NCI-H2171 treated with DMSO at 0.1 percent for 48 hours (cell line): ENCODE results near the gene MS4A3.
"Not testable (repeated sequence)": the region's sequence is repeated elsewhere in the genome, so short reads cannot be mapped to it uniquely, and the experiment has no call there.

Experiments
- DNase-seq: peaks from one replicate; lab custom pipeline; 2025; lab: John Stamatoyannopoulos, UW

Gene MS4A3, protein sequence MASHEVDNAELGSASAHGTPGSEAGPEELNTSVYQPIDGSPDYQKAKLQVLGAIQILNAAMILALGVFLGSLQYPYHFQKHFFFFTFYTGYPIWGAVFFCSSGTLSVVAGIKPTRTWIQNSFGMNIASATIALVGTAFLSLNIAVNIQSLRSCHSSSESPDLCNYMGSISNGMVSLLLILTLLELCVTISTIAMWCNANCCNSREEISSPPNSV

DNA sequence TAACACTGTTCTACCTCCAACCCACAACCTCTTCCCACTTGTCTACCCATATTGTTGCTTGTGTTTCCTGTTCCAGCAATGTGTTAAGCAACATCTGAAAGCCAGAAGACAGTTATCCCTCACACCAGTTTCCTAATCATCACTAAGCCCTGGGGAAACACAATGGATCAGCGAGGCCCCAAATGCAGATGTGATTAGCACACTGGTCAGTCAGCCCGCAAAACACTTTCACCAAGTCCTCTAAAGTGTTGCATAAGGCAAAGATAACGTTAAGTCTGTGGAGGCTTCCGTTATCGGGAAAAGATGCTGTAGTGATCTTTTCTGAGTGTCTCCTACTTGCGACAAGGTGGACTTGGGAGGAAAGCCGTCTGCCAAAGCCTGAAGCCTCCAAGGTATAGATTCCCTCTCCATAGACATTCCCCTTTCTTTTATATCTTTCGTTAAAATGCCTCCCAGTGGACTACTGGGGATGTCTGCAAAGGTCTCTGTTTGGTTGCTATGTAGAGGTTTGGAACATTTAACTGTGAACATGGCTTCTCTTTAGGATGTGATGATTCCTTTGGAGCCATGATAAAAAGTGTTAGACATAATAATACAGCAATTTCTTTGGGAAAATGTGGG is at the start of gene MS4A3:
TSS of gene MS4A3 (plus strand) at position 317 of the 621 bp plus-strand sequence. CDS start 4,496 bp downstream, outside the sequence.
- no peak for DNase-seq

DNA sequence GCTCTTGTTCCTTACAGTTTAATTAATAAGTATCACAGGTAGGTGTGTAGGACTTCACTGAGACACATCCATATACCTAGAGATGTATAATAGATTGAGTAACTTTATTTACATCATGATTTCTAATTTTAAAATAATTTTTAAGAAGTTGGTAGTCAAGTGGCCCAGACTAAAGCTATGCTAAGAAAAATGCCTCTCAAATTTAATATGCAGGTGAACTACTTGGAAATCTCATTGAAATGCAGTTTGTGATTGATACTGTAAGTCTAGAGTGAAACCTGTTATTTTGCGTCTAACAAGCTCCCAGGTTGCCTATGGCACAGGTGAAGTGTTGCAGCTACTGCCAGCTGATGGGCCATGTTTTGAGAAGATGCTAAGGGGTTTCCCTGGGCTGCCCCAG is 39.6 kb upstream of the MS4A3 start, which contains the start of gene OOSP4B:
TSS of gene OOSP4B (plus strand) at position 301 of the 400 bp plus-strand sequence.
- no peak for DNase-seq

DNA sequence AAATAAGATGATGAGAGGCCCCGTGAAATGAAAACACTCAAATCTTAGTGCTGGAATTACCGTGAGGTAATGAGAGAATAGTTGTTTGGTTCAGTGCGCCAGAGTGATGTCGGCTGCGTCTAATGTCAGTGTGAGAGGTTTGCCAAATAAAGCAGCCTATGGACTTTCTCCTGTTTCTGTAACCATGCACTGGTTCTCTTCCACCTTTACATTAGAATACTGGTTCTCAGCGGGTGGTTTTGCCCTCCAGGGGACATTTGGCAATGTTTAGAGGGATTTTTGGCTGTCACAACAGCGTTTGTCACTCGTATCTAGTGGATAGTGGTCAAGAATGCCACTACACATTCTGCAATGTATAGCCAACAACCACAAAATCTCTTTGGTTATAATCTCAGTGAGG is 38.4 kb upstream of the MS4A3 start:
- no peak for DNase-seq

DNA sequence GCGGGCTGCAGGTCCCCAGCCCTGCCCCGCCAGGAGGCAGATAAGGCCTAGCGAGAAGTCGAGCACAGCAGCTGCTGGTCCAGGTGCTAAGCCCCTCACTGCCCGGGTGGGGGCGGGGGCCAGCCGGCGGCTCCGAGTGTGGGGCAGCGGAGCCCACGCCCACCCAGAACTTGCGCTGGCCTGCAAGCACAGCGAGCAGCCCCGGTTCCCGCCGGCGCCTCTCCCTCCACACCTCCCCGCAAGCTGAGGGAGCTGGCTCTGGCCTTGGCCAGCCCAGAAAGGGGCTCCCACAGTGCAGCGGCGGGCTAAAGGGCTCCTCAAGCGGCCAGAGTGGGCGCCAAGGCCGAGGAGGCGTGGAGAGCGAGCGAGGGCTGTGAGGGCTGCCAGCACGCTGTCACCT is 36.1 kb upstream of the MS4A3 start:
- not testable (repeated sequence) for DNase-seq

DNA sequence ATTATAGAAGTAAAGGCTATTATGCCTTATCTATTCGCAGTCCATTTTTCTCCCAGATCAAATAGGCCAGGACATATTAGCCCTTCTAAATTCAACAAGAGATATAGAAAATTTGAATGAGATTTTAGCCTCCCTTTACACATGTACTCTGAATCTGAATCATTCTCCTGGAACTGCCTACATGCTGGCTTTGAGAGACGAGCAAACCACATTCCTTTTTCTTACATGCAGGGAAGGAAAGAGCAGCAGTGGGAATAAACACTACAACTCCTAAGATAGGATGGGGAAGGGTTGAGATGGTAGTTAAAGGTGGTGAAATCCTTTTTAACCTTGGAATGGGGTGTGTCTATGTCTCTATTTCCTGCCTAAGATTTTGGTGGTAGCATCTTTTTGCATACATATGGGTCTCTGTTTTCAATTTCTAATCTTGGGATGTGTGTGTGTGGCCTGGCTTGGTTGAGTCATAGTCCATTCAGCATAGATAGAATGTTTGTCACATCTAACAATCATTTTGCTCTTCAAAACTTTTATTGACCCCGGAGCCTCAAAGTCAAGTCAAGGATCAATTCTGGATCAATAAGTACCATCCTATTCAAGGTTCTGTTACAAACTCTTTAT is 27.3 kb upstream of the MS4A3 start:
- no peak for DNase-seq

DNA sequence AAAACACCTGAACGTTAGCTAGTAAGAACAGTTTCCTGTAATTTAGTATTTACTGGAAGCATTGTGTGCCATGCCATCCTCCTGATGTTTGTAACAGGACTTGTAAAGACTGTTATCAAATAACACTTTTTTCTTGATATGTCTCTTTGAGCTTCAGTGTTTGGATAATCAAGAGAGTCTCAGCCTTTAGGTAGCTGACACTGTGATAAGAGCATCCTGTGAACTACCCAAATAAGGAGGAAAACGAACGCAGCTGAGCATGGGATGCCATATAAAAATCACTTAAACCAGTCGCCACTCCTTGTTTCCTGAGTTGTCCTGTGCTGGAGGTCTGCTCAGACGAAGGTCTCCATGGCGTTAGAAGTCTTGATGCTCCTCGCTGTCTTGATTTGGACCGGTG is 16.4 kb upstream of the MS4A3 start, which contains the start of gene OOSP2:
TSS of gene OOSP2 (plus strand) at position 301 of the 400 bp plus-strand sequence. CDS start at position 352, 51 bp downstream.
- DNase-seq: no peak

DNA sequence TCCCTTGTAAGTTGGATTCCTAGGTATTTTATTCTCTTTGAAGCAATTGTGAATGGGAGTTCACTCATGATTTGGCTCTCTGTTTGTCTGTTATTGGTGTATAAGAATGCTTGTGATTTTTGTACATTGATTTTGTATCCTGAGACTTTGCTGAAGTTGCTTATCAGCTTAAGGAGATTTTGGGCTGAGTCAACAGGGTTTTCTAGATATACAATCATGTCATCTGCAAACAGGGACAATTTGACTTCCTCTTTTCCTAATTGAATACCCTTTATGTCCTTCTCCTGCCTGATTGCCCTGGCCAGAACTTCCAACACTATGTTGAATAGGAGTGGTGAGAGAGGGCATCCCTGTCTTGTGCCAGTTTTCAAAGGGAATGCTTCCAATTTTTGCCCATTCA is 6.0 kb upstream of the MS4A3 start:
- not testable (repeated sequence) for DNase-seq

DNA sequence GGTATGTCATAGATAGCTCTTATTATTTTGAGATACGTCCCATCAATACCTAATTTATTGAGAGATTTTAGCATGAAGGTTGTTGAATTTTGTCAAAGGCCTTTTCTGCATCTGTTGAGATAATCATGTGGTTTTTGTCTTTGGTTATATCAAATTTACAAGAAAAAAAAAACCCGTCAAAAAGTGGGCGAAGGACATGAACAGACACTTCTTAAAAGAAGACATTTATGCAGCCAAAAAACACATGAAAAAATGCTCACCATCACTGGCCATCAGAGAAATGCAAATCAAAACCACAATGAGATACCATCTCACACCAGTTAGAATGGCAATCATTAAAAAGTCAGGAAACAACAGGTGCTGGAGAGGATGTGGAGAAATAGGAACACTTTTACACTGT is 5.6 kb upstream of the MS4A3 start:
- DNase-seq: not testable (repeated sequence)

DNA sequence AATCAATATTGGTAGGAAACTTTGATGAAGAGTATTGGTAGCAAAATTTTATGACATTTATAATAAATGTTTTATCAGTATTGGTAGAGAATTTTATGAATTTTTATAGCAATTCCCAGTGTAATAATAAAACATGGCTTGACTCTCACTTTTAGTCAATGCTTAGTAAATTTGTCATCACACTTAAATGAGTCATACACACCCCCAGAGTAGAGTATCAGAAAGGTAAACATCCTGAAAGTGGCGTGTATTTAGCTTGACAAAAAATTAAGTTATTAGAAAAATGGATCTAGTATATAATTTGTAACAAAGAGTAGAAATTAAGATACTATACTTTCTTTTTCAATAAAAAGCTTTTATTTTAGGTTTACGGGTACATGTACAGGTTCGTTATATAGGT is 2.6 kb downstream of the MS4A3 start:
- no peak for DNase-seq

DNA sequence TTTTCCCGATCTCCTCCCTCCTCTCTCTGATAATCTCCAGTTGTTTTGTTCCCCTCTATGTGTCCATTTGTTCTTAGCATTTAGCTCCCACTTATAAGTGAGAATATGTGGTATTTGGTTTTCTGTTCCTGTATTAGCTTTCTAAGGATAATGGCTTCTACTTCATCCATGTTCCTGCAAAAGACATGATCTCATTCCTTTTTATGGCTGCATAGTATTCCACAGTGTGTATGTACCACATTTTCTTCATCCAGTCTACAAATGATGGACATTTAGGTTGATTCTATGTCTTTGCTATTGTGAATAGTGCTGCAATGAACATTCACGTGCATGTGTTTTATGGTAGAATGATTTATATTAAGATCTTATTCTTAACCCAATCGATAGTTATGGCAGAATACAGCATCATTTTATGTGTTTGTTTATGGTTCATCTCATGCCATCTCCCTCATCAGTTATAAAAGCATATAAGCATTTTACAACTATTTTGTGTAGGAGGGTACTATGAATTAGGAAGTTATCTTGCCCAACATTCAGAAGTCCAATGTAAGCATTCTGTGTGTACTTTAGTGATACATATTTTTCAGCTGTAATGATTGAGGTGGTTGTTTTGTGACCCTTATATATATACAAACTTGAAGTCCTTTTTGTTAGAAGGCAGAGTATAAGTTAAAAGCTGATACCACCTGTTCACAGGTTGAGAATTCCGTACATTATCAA is 3.2 kb downstream of the MS4A3 start:
- DNase-seq: no peak

DNA sequence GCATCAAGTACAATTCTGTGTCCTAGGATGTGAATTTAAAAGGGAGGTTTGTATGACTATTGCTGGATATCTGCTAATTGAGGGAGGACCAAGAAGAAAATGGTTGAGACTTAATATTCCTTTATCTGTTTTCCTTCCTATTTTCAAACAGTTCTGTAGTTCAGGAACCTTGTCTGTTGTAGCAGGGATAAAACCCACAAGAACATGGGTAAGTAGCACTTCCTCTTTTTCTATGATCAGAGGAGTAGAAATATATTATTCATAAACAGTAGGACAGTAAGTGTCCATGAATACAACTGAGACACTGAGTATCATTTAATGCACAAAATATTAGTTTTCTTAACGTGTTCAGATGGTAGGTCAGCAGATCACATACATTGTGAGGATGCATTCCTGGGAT is 7.6 kb downstream of the MS4A3 start:
- no peak for DNase-seq

DNA sequence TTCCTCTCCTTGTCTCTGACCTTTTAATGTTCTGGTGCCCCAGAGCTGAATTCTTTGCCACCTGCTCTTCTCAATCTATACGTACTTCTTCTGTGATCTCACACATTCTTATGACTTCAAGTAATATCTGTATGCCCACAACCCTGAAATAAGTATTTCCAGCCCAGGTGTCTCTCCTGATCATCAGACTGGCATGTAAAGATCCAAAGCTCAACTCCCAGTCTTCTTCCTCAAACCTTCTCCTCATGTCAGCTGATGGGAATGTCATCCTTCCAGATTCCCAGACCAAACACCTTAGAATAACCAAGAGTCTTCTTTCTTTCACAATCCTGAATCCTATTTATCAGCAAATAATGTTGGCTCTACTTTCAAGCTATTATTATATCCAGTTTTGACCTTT is 9.3 kb downstream of the MS4A3 start:
- DNase-seq: no peak

DNA sequence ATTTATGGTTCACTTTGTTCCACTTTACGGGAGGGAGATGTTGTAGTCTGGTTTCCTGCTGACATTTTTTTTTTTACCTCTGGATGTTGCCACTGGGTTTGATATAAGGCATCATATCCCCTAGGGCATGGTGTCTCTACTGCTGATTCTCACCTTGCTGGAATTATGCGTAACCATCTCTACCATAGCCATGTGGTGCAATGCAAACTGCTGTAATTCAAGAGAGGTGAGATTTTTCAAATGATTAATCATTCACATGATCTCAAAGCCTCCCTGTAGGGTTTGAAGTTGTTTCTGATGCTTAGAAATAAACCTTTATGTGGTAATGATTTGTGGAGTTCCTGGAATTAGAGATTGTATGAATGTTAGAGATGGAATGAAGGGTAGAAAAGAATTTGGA is 13.0 kb downstream of the MS4A3 start:
- DNase-seq: no peak

DNA sequence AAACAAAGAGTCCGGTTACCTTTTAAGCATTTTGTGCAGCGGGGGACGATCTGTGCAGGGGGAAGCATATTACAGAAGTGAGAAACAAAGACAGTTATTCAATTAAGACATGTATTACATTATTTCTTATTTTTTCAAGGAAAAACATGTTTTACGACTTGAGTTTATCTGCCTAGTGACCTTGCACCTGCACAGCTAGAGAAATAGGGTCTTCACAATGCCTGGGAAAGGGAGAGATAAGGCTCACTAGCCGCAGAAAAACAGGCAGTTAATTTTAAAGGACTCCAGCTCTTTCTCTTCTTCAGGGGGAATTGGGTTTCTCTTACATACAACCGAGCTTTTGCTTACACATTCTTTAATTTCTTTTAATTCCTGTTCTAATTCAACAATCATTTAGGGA is 15.2 kb downstream of the MS4A3 start:
- DNase-seq: not testable (repeated sequence)

DNA sequence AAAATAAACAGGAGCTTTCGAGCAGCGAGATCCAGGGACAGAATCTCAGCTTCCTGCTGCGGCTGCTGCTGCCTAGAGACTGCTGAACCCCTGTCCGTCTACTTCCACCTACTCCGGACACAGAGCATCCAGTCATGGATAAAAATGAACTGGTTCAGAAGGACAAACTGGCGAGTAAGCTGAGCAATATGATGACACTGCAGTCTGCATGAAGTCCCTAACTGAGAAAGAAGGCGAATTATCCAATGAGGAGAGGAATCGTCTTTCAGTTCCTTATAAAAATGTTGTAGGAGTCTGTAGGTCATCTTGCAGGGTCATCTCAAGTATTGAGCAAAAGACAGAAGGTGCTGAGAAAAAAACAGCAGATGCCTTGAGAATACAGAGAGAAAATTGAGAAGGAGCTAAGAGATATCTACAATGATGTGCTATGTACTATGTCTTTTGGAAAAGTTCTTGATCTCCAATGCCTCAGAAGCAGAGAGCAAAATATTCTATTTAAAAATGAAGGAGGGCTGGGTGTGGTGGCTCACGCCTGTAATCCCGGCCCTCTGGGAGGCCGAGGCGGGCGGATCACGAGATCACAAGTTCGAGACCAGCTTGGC is 20.9 kb downstream of the MS4A3 start:
- no peak for DNase-seq

DNA sequence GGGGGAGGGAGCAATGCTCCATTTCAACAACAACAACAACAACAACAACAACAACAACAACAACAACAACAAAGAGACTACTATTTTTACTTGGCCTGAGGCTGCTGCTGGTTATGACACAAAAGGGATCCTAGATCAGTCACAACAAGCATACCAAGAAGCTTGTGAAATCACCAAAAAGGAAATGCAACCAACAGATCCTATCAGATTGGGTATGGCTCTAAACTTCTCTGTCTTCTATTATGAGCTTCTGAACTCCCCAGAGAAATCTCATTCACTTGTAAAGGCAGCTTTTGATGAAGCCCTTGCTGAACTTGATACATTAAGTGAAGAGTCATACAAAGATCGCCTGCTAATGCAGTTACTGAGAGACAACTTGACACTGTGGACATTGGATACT is 21.5 kb downstream of the MS4A3 start:
- no peak for DNase-seq

DNA sequence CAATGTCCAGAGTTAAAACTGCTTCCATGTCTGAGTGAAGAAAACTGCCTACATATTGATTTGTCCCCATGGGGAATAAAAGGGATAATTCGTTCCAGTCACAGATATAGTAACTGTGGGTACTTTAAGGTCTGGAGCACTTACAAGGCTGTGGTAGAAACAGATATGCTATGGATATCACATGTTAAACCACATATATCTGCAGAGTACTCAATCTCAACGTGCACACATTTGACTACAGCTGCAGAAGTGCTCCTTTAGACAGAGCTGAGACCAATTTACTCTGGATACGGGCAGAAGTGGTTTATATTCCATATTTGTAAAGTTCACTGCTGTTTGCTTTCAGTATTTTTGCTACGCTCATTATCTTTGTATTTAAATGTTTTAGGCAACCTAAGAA is 22.3 kb downstream of the MS4A3 start:
- no peak for DNase-seq

DNA sequence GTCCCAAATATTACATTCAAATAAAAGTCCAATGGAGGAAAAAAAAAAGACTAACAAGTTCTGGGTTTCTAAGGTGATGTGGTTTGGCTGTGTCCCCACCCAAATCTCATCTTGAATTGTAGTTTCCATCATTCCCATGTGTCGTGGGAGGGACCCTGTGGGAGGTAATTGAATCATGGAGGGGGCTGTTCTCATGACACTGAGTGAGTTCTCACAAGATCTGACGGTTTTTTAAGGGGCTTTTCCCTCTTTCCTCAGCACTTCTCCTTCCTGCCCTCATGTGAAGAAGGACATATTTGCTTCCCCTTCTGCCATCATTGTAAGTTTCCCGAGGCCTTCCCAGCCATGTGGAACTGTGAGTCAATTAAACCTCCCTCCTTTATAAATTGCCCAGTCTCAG is 24.1 kb downstream of the MS4A3 start:
- DNase-seq: no peak

DNA sequence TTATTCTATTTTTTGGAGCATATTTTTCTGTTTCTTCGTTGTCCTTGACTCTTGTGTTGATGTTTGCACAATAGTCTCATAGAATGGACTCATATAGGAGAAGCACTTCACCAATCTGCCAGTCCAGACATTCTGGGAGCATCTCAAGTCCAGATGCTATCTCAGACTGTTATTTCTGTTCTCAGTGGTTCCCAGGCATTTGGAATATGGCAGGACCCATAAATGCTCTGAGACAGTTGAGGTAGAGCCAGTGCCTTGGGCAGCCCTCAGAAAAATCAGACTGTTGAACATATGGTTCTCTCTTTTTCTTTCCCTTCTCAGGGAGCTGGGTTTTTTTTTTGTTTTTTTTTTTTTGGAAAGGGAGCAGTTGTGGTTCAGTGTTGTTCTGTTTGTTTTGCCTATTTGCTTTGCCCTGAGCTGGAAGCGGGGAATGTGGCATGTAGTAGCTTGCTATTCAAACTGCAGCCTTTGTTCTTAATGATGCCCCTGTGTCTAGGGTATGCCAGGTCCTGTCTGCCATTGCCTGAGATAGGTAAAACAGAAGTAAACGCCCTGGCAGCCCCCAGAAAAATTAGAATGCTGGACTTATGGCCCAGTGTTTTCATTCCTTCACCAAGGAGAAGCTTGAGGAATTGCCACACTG is 28.3 kb downstream of the MS4A3 start:
- DNase-seq: no peak

DNA sequence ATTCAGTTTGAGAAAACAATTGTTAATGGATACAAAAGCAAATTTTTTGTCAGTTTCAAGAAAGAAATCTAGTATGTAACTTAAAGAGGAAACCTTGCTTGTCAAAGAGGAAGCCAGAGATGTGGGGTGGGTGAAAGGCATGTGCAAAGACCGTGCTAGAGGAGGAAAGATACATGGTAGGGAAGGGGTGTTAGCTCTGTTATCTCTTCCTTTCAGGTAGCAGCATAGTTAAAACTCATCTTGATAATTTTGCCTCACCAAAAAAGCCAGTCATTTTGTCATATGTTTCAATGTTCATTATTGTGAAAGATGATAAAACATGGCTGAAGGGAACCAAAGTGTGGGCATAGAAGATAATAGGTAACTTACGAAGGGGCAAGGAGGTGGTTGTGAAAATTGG is 29.4 kb downstream of the MS4A3 start:
- DNase-seq: no peak

DNA sequence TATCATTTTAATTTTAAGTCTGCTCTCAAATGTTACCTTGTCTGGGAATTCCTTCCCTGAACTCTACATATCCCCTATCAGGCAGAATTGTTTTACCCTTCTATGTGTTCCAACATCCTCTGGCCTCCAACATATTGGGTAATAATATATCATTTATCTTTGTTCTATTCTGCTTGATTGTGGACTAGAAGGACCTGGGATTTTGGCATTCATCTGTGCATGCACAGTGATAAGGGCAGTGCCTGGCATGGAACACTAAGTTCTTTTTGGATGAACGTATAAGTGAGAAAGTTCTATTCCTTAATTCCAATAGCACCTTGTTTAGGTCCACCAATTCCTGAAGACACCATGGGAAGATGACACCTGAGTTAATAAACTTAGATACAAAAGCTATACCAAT is 30.8 kb downstream of the MS4A3 start:
- no peak for DNase-seq

DNA sequence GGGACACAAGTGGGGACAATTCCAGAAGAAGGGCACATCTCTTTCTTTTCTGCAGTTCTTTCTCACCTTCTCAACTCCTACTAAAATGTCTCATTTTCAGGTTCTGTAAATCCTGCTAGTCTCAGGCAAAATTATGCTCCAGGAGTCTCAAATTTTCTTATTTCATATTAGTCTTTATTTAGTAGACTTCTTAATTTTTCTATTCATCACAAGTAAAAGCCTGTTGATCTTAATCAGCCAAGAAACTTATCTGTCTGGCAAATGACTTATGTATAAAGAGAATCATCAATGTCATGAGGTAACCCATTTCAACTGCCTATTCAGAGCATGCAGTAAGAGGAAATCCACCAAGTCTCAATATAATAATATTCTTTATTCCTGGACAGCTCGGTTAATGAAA is 31.9 kb downstream of the MS4A3 start, which contains the start of gene MS4A2:
TSS of gene MS4A2 (plus strand) at position 301 of the 400 bp plus-strand sequence. CDS start 102 bp downstream, outside the sequence.
- no peak for DNase-seq
